Uterus (tissue), 4 donors: ENCODE measurements around the gene BRCC3. TPM values are rescaled to one million over a fixed set of nuclear protein-coding genes. Genes with fewer than 3 reads are reported as not detected.

Experiments
- DNase-seq, 2 donors: peaks; one replicate each; pipeline ENCODE4 v3.0.0-alpha.2; 2019 to 2020
- H3K27ac ChIP-seq, 2 donors: fragments of 200-600 bp; sonication (generic); 1 replicate in 1 of 2; 2 replicates in 1 of 2; pipeline ENCODE4 v1.5.1; 2016 to 2018
- H3K27me3 ChIP-seq, 2 donors: fragments of 200-600 bp; sonication (generic); one replicate each; pipeline ENCODE4 v1.5.1; 2018 to 2019; ENCODE audit warnings: control low read depth in 1 of 2
- H3K36me3 ChIP-seq, 2 donors: fragments of 200-600 bp; sonication (generic); one replicate each; pipeline ENCODE4 v1.5.1; 2019; ENCODE audit warnings: control low read depth in 1 of 2
- H3K4me1 ChIP-seq, 2 donors: fragments of 200-600 bp; sonication (generic); one replicate each; pipeline ENCODE4 v1.5.1; 2018 to 2019; ENCODE audit warnings: control low read depth in 1 of 2
- H3K4me3 ChIP-seq, 2 donors: fragments of 200-600 bp; sonication (generic); 1 replicate in 1 of 2; 2 replicates in 1 of 2; pipeline ENCODE4 v1.5.1; 2018 to 2019; ENCODE audit warnings: mild to moderate bottlenecking in 1 of 2
- H3K9me3 ChIP-seq, 2 donors: fragments of 200-600 bp; sonication (generic); one replicate each; pipeline ENCODE4 v1.5.1; 2019; ENCODE audit warnings: control low read depth in 1 of 2
- POLR2A ChIP-seq, 2 donors: fragments of 450-650 bp; IDR thresholded peaks; one replicate each; pipeline ENCODE4 v1.6.1; 2016; ENCODE audit warnings: antibody characterized with exemption in 2 of 2, mild to moderate bottlenecking in 1 of 2, moderate library complexity in 1 of 2
- intact Hi-C: fragments of 100-400 bp; cut with DNase I; formaldehyde crosslinking; loops from one replicate; pipeline ENCODE4 v1.15.1; 2023; ENCODE audit warnings: low total_unique reads
- total RNA-seq, 4 donors: library from RNA; depleted of rRNA in 3 of 4; stranded (reverse); fragments of >200 nt in 3 of 4; gene quantifications; one replicate each; pipeline versions ENCODE4 v1.1.0 to v1.2.4, GENCODE V29; 2014 to 2023
- TF ChIP-seq, protein P1 (sequence below), 4 experiments: fragments of 200-600 bp in 2 of 4; fragments of 450-650 bp in 2 of 4; sonication (generic) in 2 of 4; IDR thresholded peaks; one replicate each; pipeline ENCODE4 v1.5.1; 2016 to 2019; ENCODE audit warnings: antibody characterized with exemption in 4 of 4, mild to moderate bottlenecking in 2 of 4, moderate library complexity in 1 of 4
- donor health status: DM: yes; HTN: yes; CAD: no.

Gene BRCC3
- total RNA-seq, 4 donors from 2014 or later = 0.77 to 15.6 (median 8.8) TPM

- Histone ChIP-seq H3K27ac (no peak overlapping the region), H3K9me3 (no peaks in the 10 kb centered on the region), H3K36me3 (no peaks in the 10 kb centered on the region), H3K27me3 (no peaks in the 10 kb centered on the region), H3K4me3 (no peak overlapping the region), H3K4me1 (no peaks in the 10 kb centered on the region)
- TF ChIP-seq POLR2A (IDR thresholded peaks at IDR 0.05) = no peak
- TF ChIP-seq, protein P1, sequence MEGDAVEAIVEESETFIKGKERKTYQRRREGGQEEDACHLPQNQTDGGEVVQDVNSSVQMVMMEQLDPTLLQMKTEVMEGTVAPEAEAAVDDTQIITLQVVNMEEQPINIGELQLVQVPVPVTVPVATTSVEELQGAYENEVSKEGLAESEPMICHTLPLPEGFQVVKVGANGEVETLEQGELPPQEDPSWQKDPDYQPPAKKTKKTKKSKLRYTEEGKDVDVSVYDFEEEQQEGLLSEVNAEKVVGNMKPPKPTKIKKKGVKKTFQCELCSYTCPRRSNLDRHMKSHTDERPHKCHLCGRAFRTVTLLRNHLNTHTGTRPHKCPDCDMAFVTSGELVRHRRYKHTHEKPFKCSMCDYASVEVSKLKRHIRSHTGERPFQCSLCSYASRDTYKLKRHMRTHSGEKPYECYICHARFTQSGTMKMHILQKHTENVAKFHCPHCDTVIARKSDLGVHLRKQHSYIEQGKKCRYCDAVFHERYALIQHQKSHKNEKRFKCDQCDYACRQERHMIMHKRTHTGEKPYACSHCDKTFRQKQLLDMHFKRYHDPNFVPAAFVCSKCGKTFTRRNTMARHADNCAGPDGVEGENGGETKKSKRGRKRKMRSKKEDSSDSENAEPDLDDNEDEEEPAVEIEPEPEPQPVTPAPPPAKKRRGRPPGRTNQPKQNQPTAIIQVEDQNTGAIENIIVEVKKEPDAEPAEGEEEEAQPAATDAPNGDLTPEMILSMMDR (IDR thresholded peaks at IDR 0.05) = no peak
- no peak for DNase-seq
- intact Hi-C loops = no loop called here
These were observed 41.8 kb downstream of the BRCC3 start for GRCh38 chrX:155113097-155113496.

- Histone ChIP-seq H3K4me1 (no peaks in the 10 kb centered on the region), H3K36me3 (no peaks in the 10 kb centered on the region), H3K4me3 (no peak overlapping the region), H3K9me3 (no peaks in the 10 kb centered on the region), H3K27ac (no peak overlapping the region), H3K27me3 (no peaks in the 10 kb centered on the region)
- DNase-seq = no peak
- intact Hi-C loops = no loop called here
- TF ChIP-seq, protein P1 (IDR thresholded peaks at IDR 0.05) = no peak
- no peak for TF ChIP-seq POLR2A (IDR thresholded peaks at IDR 0.05)
These were observed 44.0 kb downstream of the BRCC3 start for GRCh38 chrX:155115174-155115819.

- peaks cover 0 to 7% of the 10 kb centered on the region in 2 donors for H3K9me3 ChIP-seq
- no peaks in the 10 kb centered on the region for H3K27me3 ChIP-seq
- intact Hi-C loops = no loop called here
- H3K36me3 ChIP-seq = no peaks in the 10 kb centered on the region
- no peaks in the 10 kb centered on the region for H3K4me1 ChIP-seq
- TF ChIP-seq, protein P1 (IDR thresholded peaks at IDR 0.05) = no peak
- TF ChIP-seq POLR2A (IDR thresholded peaks at IDR 0.05) = no peak
- no peak overlapping the region for H3K27ac ChIP-seq
- no peak overlapping the region for H3K4me3 ChIP-seq
- DNase-seq = no peak
These were observed 56.2 kb downstream of the BRCC3 start for GRCh38 chrX:155127465-155127864.

GRCh38 chrX:155127940-155128339 is 56.6 kb downstream of the BRCC3 start:
- DNase-seq = no peak

DNA sequence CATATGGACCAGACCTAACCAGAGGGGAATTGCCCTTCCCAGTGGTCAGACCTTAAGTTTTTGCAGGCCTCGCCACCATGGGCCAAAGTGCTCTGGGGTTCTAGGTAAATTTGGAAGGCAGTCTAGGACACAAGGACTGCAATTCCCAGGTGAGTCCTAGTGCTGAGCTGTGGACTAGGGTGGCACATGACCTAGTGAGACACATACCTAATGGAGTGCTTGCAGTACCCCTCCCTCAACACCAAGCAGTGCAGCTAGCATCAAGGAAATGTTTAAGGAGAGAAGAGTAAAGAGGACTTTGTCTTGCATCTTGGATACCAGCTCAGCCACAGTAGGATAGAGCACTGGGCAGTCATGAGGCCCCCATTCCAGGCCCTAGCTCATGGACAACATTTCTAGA is 60.8 kb downstream of the BRCC3 start:
- intact Hi-C loops = no loop called here
- TF ChIP-seq, protein P1 (IDR thresholded peaks at IDR 0.05) = no peak
- Histone ChIP-seq H3K4me3 (no peak overlapping the region), H3K36me3 (no peaks in the 10 kb centered on the region), H3K9me3 (peaks cover 0 to 4% of the 10 kb centered on the region in 2 donors), H3K27me3 (no peaks in the 10 kb centered on the region), H3K27ac (no peak overlapping the region), H3K4me1 (no peaks in the 10 kb centered on the region)
- DNase-seq = no peak

More at GRCh38 chrX:155127940-155128339, 56.6 kb downstream of the BRCC3 start:
- Histone ChIP-seq H3K9me3 (peaks cover 0 to 7% of the 10 kb centered on the region in 2 donors), H3K4me3 (no peak overlapping the region), H3K36me3 (no peaks in the 10 kb centered on the region), H3K27ac (no peak overlapping the region), H3K4me1 (no peaks in the 10 kb centered on the region), H3K27me3 (no peaks in the 10 kb centered on the region)
- no peak for TF ChIP-seq POLR2A (IDR thresholded peaks at IDR 0.05)
- TF ChIP-seq, protein P1 (IDR thresholded peaks at IDR 0.05) = no peak
- intact Hi-C loops = no loop called here
